Stimulated activated CD4-positive, alpha-beta T cell treated with anti-CD3 and anti-CD28 coated beads, Interleukin-2, amount 100 ng/mL, for 24 hours (primary cell): ENCODE results near the gene TEAD2.
A peak's percentile ranks its signal among the peaks of the same experiment; 100 is the strongest.
"Not testable (repeated sequence)": the region's sequence is repeated elsewhere in the genome, so short reads cannot be mapped to it uniquely, and the experiment has no call there.

Experiments
- DNase-seq, 2 donors: peaks; one replicate each; pipeline ENCODE4 v3.0.0-alpha.2; 2020

Gene TEAD2

DNA sequence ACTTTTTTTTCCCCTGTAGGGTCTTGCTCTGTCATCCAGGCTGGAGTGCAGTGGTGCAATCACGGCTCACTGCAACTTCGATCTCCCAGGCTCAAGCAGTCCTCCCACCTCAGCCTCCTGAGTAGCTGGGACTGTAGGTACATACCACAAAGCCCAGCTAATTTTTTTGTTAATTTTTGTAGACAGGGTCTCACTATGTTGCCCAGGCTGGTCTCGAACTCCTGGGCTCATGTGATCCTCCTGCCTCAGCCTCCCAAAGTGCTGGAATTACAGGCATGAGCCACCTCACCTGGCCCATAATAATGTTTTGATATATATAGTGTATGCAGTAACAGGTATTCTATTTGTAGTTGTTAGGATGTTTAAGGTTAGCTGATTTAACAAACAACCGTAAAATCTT lies 31.0 kb downstream of the TEAD2 start:
- not testable (repeated sequence) for DNase-seq

DNA sequence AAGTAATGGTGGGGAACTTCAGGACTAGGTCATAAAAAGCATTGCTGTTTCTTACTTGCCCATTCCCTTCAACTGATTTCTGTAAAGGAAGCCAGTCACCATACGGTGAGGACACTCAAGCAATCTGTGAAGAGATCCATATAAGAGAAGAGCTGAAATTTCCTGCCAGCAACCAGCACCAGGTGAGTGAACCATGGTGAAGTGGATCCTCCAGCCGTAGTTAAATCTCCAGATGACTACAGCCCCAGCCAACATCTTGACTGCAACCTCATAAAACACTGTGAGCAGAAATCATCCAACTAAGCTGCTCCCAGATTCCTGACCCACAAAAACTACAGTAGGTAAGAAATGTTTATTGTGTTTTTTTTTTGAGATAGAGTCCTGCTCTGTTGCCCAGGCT lies 33.5 kb downstream of the TEAD2 start:
- no peak for DNase-seq

DNA sequence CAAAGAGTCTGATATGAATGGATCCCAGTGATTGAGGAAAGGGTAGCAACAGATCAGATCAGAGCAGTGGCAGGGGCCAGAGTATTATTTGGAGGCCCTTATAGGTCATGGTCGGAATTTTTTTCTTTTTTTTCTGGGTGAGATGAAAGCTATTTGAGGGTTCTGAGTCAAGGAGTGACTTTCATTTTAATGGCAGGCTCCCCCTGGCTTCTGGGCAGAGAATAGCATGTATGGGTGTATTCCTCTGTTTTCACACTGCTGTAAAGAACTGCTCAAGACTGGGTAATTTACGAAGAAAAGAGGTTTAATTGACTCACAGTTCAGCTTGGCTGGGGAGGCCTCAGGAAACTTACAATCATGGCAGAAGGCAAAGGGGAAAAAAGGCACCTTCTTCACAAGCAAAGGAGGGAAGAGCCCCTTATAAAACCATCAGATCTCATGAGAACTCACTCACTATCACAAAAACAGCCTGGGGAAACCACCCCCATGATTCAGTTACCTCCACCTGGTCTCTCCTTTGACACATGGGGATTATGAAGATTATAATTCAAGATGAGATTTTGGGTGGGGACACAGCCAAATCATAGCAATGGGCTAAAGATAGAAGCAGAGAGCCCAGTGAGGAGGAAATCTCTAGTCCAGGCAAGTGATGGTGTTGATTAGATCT lies 34.2 kb downstream of the TEAD2 start:
- DNase-seq, result peak; percentile 53 to 61

DNA sequence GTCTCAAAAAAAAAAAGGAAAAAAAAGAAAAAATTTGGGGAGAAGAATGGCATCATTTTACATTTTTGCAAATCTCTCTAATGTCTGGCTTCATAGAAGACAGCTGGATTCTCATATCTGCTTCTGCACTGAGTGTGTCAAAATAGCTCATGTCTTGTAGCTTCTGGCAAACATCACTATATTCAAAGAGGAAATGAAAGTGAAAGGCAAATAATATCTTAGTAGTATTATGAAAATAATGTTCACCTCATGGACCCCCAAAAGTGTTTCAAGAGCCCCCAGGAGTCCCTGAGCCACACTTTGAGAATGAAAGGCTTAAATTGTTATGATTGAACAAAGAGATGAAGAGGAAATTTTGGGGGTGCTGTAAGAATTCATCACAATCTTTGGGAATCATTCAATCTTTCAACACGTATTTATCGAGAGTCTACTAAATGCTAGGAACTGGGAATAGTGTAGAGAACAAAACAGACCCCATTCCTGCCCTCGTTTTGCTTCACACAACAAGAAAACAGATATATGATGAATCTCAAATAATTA lies 36.0 kb downstream of the TEAD2 start:
- no peak for DNase-seq

DNA sequence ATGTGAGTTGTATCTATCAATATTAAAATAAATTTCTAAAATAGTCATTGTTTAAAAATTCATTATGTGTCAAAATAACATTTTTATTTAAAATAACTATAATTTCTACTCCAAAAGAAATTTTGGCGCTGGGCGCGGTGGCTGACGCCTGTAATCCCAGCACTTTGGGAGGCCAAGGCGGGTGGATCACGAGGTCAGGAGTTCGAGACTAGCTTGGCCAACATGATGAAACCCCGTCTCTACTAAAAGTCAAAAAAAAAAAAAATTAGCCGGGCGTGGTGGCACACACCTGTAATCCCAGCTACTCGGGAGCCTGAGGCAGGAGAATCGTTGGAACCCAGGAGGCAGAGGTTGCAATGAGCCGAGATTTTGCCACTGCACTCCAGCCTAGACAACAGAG lies 36.5 kb downstream of the TEAD2 start:
- not testable (repeated sequence) for DNase-seq

DNA sequence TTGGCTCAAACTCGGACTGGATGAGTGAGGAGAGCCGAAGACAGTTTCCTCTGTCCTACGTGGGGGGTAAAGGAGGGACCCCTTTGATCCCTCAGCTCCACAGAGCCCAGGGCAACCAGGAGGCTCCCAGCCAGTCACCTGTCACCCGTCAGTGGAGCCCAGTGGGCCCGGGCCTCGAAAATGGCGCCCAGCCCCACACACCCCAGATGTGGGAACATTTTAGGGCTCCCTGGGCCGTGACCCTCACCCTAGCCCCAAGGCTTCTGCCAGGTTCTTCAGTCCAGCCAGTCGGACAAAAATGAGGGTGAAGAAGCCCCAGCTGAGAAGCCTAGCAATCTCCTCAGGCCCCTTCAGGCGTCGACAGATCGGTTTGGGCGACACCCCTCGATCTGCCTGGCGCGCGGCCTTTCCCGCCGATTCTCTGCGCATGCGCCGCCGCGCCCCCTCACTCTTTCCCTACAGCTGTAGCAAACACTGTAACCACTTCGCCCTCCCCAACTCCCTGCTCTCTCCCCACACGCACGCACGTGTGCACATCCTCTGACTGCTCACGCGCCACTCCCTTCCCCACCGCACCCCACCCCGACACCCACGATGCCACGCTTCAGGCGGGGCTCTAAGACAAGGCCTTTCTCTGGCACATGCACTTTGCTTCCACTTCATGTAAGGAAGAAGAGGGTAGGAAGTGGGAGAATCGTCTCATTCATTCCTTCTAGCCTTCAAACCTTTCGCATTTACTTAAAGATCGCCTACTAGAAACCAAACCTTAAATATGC lies 37.2 kb downstream of the TEAD2 start, which contains the start of gene SLC6A16:
Gene SLC6A16 (minus strand): TSS at position 391 of the 776 bp plus-strand sequence. CDS start 13,844 bp downstream, outside the sequence.
- no peak for DNase-seq

DNA sequence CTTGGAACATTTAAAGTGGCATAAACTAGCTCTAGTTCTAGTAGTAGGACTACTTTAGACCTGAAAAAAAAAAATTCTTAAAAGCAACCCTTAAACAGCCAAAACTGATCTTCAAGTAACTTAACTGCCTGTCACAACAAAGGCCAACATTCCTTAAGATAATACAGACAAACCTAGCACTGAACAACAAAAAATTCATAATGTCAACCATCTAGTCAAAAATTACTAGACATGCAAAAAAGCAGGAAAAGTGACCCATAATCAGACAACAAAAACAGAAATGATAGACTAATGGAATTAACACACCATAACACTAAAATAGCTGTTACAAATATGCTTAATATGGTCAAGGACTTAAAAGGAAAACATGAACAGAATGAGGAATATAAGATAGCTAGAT lies 43.9 kb downstream of the TEAD2 start:
- no peak for DNase-seq

DNA sequence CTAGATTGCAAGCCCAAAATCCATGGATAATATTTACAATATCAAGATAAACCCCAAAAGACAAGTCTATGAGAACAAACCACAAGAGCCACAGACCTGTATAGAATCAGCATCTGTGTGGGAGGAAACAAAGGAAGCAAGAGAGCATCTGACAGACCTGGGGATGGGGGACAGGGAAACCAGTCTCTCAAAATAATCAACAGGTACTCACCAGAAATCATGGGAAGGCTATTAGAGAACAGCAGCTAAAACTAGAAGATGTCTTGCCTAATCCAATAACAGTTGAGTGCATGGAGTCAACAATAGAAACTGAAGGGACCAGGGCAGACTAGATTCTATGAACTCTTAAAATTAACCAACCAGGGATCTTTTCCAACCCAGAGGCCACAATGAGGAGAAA lies 45.9 kb downstream of the TEAD2 start:
- no peak for DNase-seq

DNA sequence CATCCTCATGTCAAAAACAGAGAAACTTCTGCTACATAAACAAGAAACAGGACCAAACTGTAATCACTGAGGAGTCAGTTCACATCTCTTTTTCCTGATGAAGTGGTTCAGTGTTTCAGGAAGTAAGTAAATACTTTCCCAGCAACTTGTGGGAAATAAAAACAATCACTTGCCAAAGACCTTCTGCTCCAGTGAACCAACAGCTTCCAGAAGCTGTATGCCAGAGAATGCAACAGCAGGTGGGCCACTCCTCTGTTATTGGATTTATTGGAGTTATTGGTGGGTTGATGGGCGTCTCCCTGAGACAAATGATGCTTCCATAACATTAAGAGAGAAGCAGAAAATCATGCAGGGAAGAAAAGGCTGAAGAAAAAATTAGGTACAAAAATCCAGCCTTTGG lies 47.1 kb downstream of the TEAD2 start:
- no peak for DNase-seq

DNA sequence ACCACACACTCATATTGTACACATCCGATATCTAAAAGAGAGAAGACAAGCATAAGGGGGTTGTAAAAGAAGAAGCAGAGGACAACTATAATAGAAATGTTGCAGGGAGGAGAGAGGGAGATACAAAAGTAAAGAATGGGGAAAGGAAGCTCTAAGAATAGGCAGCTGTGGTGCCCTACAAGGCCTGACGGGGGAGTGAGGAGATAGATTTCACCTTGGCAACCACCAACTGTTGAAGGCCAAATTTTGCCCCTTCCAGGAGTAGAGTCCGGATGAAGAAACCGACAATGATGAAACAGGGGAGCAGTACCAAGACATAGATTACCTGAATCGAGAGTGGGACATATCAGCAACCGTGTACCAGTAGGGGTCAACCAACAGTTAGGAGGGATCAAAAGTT lies 53.1 kb downstream of the TEAD2 start:
- no peak for DNase-seq

DNA sequence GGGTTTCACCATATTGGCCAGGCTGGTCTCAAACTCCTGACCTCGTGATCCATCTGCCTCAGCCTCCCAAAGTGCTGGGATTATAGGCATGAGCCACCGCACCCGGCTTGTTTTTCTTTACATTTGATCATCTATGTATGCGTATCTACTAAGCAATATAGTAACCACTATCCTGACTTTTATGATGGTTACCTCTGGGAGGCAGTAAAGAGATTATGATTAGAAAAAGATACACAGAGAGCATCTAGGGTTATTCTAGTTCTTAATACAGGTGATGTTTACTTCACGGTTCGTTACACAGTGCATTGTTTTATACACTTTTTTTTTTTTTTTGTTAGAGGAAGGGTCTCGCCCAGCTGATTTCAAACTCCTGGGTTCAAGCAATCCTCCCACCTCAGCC lies 55.5 kb downstream of the TEAD2 start:
- DNase-seq, result not testable (repeated sequence)

DNA sequence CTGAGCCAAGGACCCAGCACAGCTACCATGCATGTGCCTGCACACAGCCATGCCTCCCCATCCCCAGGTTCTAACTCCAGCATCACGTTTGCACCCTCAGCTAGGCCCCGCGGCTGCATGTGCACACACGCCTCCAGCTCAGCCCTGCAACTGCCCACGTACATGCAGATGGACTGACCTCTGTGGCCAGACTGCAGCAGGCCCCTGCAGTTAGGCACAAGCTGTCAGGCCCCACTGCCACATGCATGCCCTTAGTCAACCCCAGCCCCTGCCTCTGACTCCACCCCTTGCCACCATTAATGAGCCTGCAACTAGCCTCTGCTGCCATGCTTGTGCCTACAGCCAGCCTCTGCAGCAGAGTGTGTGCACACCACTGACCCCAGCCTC lies 60.4 kb downstream of the TEAD2 start:
- DNase-seq, result no peak

DNA sequence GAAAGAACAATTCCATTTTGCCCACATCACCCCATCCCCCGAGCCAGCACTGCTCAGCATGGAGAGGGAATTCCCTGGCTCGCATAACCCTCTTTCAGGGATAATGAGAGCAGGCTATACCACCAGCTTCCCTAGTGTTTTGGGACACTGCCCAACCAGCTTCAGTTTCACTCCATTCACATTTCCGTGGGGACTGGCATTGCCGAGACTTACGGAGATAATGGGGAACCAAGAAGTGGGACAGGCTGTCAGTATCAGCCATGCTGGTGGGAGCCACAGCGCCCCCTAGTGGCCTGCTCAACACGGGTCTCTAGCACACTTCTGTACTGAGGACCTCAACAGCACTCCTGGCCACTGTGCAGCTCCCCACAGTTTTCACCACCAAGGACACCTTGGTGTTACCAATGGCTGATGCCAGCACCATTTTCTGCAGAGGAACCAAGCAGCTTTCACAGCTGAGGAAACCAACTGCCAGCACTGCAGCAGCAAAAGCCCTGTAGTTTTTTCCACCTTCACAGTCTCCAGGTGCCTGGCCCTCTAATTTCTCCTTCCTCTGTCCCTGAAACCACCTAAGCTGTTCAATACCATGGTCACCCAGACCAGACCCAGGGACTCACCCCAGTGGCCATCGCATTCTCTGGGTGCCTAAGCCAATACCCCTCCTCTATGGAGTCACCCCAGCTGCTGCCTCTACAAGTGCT lies 60.9 kb downstream of the TEAD2 start:
- DNase-seq, result peak; percentile 87 to 91

DNA sequence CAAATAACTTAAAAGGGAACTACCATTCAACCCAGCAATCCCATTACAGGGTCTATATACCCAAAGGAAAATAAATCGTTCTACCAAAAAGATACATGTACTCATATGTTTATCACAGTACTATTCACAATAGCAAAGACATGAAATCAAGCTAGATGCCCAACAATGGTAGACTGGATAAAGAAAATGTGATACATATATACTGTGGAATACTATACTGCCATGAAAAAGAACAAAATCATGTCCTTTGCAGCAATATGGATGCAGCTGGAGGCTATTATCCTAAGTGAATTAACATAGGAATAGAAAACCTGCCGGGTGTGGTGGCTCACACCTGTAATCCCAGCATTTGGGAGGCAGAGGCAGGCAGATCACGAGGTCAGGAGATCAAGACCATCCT lies 63.6 kb downstream of the TEAD2 start:
- not testable (repeated sequence) for DNase-seq

DNA sequence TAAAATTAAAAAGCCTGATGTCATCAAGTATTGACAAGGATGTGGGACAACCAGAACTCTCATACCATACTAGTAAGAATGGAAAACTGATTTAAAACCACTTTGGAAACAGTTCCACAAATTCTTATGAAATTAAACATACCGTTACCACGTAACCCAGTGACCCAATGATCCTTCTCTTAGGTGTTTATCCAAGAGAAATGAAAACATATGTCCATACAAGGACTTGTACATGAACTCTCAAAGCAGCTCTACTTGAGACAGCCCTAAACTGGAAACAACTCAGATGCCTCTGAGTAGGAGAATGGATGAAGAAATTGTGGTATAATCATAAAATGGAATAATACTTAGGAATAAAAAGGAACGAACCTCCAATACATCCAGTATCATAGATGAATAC lies 64.8 kb downstream of the TEAD2 start:
- no peak for DNase-seq

DNA sequence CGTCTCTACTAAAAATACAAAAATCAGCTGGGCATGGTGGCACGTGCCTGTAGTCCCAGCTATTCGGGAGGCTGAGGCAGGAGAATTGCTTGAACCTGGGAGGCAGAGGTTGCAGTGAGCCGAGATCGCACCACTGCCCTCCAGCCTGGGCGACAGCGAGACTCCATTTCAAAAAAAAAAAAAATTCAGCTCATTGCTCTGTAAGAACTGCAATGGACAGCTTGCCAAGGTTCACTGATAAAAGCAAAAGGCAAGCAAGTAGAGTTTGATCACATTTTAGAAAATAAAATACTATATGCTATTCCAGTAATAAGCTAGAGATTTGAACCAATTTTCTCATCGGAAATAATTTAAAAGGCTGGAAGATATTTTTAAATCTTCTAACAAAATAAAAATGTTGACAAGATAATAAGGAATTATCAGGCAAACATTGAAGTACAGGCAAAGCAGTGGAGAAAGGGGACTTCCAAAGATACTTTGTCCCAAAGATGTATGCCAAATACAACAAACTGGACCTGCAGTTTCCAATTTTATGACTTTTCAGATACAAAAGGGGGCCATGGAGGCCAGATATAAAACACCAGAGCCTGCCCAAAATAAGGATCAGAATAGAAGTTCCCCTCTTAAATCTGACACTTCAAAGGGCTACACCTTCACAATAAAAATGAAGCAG lies 66.9 kb downstream of the TEAD2 start:
- no peak for DNase-seq

DNA sequence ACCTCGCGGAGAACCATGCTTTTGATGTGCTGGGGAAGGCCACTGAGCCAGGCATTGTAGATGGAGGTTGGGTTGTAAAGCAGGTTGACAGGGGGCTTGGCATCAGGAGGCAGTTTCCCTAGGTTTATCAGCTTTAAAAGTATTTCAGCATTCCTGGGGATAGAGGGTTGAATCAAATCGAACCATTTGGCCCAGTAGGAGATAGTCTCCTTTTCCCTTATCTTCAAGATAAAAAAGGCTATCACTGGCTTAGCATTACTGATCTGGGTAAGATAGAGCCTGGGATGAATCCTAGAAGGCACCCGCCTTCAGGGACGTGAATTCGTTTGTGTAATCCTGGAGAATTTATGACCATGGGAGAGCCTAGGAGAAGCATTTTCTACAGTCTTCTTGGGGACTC lies 67.8 kb downstream of the TEAD2 start:
- DNase-seq, result no peak
